Spleen (tissue), 11 donors: Measurements from ENCODE around the gene TENM4. TPM values are rescaled to one million over a fixed set of nuclear protein-coding genes. Genes with fewer than 3 reads are reported as not detected.

ENCODE experiments used
- DNase-seq: peaks from one replicate; pipeline ENCODE4 v3.0.0-alpha.2; 2020
- H3K27ac ChIP-seq, 8 donors: fragments of 200-600 bp; sonication (generic) in 7 of 8; 1 replicate in 4 of 8; 2 replicates in 4 of 8; pipeline versions ENCODE4 v1.5.0 to v1.8.0; 2016 to 2021; ENCODE audit warnings: inconsistent platforms in 4 of 8, mild to moderate bottlenecking in 4 of 8, moderate library complexity in 1 of 8
- H3K27me3 ChIP-seq, 7 donors: fragments of 200-600 bp; sonication (generic) in 6 of 7; replicated peaks in 1 of 7; 1 replicate in 4 of 7; 2 replicates in 3 of 7; pipeline versions ENCODE4 v1.5.0 to v1.8.0; 2016 to 2021; ENCODE audit warnings: inconsistent platforms in 3 of 7, mild to moderate bottlenecking in 1 of 7
- H3K36me3 ChIP-seq, 6 donors: fragments of 200-600 bp; sonication (generic) in 5 of 6; 1 replicate in 4 of 6; 2 replicates in 2 of 6; pipeline versions ENCODE4 v1.5.0 to v1.8.0; 2016 to 2021; ENCODE audit warnings: inconsistent platforms in 2 of 6
- H3K4me1 ChIP-seq, 6 donors: fragments of 200-600 bp; sonication (generic) in 5 of 6; 1 replicate in 3 of 6; 2 replicates in 3 of 6; pipeline versions ENCODE4 v1.5.0 to v1.8.0; 2016 to 2021; ENCODE audit warnings: inconsistent platforms in 3 of 6
- H3K4me3 ChIP-seq, 8 donors: fragments of 200-600 bp; sonication (generic) in 7 of 8; 1 replicate in 4 of 8; 2 replicates in 4 of 8; pipeline versions ENCODE4 v1.5.0 to v1.8.0; 2016 to 2021; ENCODE audit warnings: inconsistent platforms in 4 of 8, mild to moderate bottlenecking in 4 of 8, moderate library complexity in 2 of 8
- H3K9me3 ChIP-seq, 8 donors: fragments of 200-600 bp; sonication (generic) in 7 of 8; 1 replicate in 4 of 8; 2 replicates in 4 of 8; pipeline versions ENCODE4 v1.5.0 to v1.8.0; 2016 to 2021; ENCODE audit warnings: inconsistent platforms in 4 of 8
- CTCF ChIP-seq, 11 experiments: fragments of 200-600 bp in 7 of 11; fragments of 450-650 bp in 4 of 11; sonication (generic) in 4 of 11; IDR thresholded peaks in 8 of 11; conservative IDR thresholded peaks in 3 of 11; 1 replicate in 7 of 11; 2 replicates in 4 of 11; pipeline versions ENCODE4 v1.4.0 to v1.8.0; 2016 to 2021; ENCODE audit warnings: antibody characterized with exemption in 11 of 11, inconsistent platforms in 4 of 11, mild to moderate bottlenecking in 1 of 11
- POLR2A ChIP-seq, 3 donors: fragments of 450-650 bp; IDR thresholded peaks; one replicate each; pipeline ENCODE4 v1.5.1; 2017; ENCODE audit warnings: antibody characterized with exemption in 3 of 3, mild to moderate bottlenecking in 1 of 3
- POLR2AphosphoS5 ChIP-seq, 3 donors: sonication (generic); formaldehyde crosslinking; IDR thresholded peaks; one replicate each; pipeline ENCODE4 v1.5.1; 2017; ENCODE audit warnings: antibody characterized with exemption in 3 of 3
- WGBS, 5 donors: extraction: QIAGEN DNeasy Blood & Tissue Kit in 3 of 5; methylation state at CpG; one replicate each; pipeline versions ENCODE4 v1.1.5 to v1.1.7; 2013 to 2018; 5-methylcytosine and 5-hydroxymethylcytosine counted together
- intact Hi-C: fragments of 100-400 bp; cut with DNase I; formaldehyde crosslinking; loops from one replicate; pipeline ENCODE4 v1.15.0; 2023; ENCODE audit warnings: low total_unique reads
- polyA plus RNA-seq, 3 donors: library from polyadenylated mRNA; stranded (reverse); fragments of 200-250 nt; gene quantifications; one replicate each; pipeline ENCODE4 v1.2.1, GENCODE V29; 2013
- total RNA-seq, 7 donors: library from RNA; depleted of rRNA in 3 of 7; stranded (reverse); fragments of >200 nt in 3 of 7; fragmentation: NEBNext Ultra II Directional in 4 of 7; extraction: Animal tissue kit (Norgen Biotek cat#: 25700) in 4 of 7; gene quantifications; one replicate each; pipeline versions ENCODE4 v1.1.0 to v1.2.1, GENCODE V29; 2016 to 2021
- donor health status: healthy with polysubstance abuse.
- donor health status: DM: no; HTN: no; CAD: no; lungs with moderate emphysema.
- donor health status: DM: no; HTN: no; CAD: no.
- donor health status: Bipolar disorder and iron deficiency.
- donor health status: healthy.
- donor health status: DM: no; HTN: no; CAD: no.
- donor health status: DM: yes; HTN: yes; CAD: no.

Gene TENM4
- total and polyA plus RNA-seq, 10 donors = 0.09 to 4.5 (median 1.2) TPM

GRCh38 chr11:78649361-78650215, 791.2 kb downstream of the TENM4 start:
- intact Hi-C loops = loop anchor here (5.0 to 10.0 kb wide), 3 partner anchors 313 to 843 kb away; no protein-coding TSS in a partner anchor

GRCh38 chr11:78647986-78648875, 792.6 kb downstream of the TENM4 start:
- Histone ChIP-seq H3K27me3 (peaks cover 0 to 26% (median 0%) of the 10 kb centered on the region in 7 donors), H3K4me1 (peaks cover 0 to 6% (median 0%) of the 10 kb centered on the region in 6 donors), H3K4me3 (no peak overlapping the region), H3K27ac (no peak overlapping the region), H3K9me3 (no peaks in the 10 kb centered on the region), H3K36me3 (no peaks in the 10 kb centered on the region)
- intact Hi-C loops = loop anchor here (5.0 to 10.0 kb wide), 3 partner anchors 314 to 844 kb away; no protein-coding TSS in a partner anchor
- WGBS, 5 donors = 79 to 88% (median 81%) methylated on average over 9 of the region's 9 CpGs
- TF ChIP-seq POLR2AphosphoS5 (IDR thresholded peaks at IDR 0.05) (no peak), POLR2A (IDR thresholded peaks at IDR 0.05) (no peak), CTCF (IDR thresholded peaks at IDR 0.05 in 8 of 11, conservative IDR thresholded peaks at IDR 0.05 in 3 of 11) (no peak)
- DNase-seq = no peak

More at GRCh38 chr11:78649361-78650215, 791.2 kb downstream of the TENM4 start:
- no peaks in the 10 kb centered on the region for H3K36me3 ChIP-seq
- H3K27ac ChIP-seq = no peak overlapping the region
- no peak overlapping the region for H3K4me3 ChIP-seq
- no peaks in the 10 kb centered on the region for H3K9me3 ChIP-seq
- peaks cover 0 to 26% (median 0%) of the 10 kb centered on the region in 7 donors for H3K27me3 ChIP-seq
- H3K4me1 ChIP-seq = peaks cover 0 to 6% (median 0%) of the 10 kb centered on the region in 6 donors
- WGBS, 5 donors = 69 to 83% (median 75%) methylated on average over 7 to 10 of the region's 10 CpGs
- no peak for TF ChIP-seq POLR2A (IDR thresholded peaks at IDR 0.05)
- no peak for TF ChIP-seq CTCF (IDR thresholded peaks at IDR 0.05 in 8 of 11, conservative IDR thresholded peaks at IDR 0.05 in 3 of 11)
- no peak for TF ChIP-seq POLR2AphosphoS5 (IDR thresholded peaks at IDR 0.05)
- no peak for DNase-seq

- Histone ChIP-seq H3K4me3 (no peak overlapping the region), H3K4me1 (peaks cover 0 to 6% (median 0%) of the 10 kb centered on the region in 6 donors), H3K27me3 (peaks cover 0 to 26% (median 0%) of the 10 kb centered on the region in 7 donors), H3K9me3 (no peaks in the 10 kb centered on the region), H3K27ac (no peak overlapping the region), H3K36me3 (no peaks in the 10 kb centered on the region)
- TF ChIP-seq POLR2A (IDR thresholded peaks at IDR 0.05) (no peak), POLR2AphosphoS5 (IDR thresholded peaks at IDR 0.05) (no peak)
- 77 to 93% (median 79%) methylated on average over 6 of the region's 6 CpGs for WGBS, 5 donors
- intact Hi-C loops = loop anchor here (5.0 to 10.0 kb wide), 3 partner anchors 315 to 845 kb away; no protein-coding TSS in a partner anchor
- DNase-seq = no peak
These were observed 793.4 kb downstream of the TENM4 start for GRCh38 chr11:78647266-78647915.
